GM19025 (cell line): ENCODE data around the gene DNAJB7.
"Not testable (repeated sequence)": the region's sequence is repeated elsewhere in the genome, so short reads cannot be mapped to it uniquely, and the experiment has no call there.

ENCODE experiments used
- ATAC-seq: cut with Tn5 transposase; IDR thresholded peaks from one replicate; pipeline ENCODE4 v1.9.1; 2021; ENCODE audit warnings: mild to moderate bottlenecking, low read depth, moderate library complexity; ENCODE audit not compliant: unreplicated experiment

Gene DNAJB7

DNA sequence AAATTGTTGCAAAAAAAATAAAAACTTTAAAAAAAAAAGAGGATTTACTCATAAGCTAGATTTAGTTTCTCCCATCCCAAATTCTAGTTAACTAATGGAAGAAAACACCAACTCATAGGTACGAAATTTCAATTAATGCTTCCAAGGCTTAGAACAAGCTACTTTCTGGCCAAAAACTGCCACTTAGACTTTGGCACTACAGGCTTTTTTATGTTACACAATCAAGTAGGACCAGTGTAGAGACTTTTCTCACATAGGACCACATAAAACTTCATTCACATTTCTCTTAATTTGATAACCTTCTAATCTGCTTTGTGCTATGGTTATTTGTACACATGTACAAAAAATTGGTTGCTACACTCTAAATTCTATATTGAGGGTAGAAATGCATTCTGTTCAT, 8.6 kb downstream of the DNAJB7 start:
- no peak for ATAC-seq

DNA sequence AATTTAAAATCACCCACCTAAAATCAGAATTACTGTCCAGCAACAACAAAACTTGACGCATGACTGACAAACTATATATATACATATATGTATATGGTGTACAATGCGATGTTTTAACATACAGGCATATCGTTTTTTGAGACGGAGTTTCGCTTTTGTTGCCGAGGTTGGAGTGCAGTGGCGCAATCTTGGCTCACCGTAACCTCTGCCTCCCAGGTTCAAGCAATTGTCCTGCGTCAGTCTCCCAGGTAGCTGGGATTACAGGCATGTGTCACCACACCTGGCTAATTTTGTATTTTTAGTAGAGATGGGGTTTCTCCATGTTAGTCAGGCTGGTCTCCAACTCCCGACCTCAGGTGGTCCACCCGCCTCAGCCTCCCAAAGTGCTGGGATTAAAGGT, 16.1 kb downstream of the DNAJB7 start:
- not testable (repeated sequence) for ATAC-seq

DNA sequence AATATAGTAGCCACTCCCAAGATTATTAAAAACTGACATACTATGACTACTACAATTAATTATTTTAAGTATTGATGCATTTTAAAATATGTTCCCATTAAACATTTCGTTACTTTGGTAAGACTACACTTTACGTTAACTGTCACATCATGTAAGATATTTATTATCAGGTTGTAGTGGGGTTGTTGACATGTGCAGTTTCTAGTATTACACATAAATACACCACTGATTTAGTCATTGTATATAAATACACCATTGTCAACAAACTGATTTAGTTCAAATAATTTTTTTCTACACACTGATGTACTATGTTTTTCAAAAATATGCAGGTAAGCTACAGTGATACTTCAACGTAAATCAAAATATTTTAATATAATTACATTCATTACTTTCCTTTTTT, 17.0 kb downstream of the DNAJB7 start:
- ATAC-seq, result no peak

DNA sequence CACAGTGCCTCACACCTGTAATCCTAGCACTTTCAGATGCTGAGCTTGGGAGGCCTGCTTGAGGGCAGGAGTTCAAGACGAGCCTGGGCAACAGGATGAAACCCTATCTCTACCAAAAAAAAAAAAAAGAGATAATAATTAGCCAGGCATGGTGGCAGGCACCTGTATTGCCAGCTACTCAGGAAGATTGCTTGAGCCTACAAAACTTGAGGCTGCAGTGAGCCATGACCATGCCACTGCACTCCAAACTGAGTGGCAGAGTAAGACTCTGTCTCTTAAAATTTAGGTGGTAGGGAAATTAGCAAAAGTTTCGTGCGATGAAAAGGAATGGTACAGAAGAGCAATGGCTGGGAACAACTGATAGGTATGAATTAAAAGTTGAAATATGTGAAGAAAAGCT, 23.4 kb downstream of the DNAJB7 start:
- no peak for ATAC-seq

DNA sequence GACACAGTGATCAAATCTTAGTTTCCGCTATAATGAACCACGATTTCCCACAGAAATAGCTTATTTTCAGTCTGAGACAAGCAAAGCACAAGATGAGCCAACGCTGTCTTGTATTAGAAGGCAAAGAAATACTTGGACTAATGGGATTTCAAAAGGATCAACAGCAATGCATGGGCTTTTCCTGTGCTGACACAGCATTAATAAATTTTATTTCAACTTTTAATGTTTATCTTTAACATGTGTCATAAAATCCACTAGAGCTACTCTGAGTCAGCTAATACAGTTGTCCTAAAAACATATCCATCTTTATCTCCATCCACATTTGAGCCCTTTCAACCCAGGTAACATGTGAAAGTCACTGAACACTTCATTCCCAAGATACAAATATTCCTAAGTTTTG, 27.3 kb downstream of the DNAJB7 start:
- no peak for ATAC-seq

DNA sequence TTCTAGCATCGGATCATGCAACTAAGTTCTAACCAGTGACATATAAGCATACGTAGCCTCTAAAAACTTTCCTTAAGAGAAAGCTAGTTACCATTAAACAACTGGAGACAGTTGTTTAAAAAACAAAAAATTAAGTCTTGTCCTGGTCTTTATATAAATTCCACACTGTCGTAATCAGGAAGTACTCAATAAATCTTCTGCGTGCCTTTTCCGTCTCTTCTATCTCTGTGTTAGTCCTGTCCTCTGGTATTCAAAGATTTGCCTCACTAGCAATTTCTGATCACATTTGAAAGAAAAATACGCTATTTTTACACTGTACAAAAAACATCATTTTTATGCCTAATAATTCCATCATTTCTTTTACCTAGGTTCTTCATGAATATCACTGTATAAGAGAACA, 32.8 kb downstream of the DNAJB7 start:
- no peak for ATAC-seq

DNA sequence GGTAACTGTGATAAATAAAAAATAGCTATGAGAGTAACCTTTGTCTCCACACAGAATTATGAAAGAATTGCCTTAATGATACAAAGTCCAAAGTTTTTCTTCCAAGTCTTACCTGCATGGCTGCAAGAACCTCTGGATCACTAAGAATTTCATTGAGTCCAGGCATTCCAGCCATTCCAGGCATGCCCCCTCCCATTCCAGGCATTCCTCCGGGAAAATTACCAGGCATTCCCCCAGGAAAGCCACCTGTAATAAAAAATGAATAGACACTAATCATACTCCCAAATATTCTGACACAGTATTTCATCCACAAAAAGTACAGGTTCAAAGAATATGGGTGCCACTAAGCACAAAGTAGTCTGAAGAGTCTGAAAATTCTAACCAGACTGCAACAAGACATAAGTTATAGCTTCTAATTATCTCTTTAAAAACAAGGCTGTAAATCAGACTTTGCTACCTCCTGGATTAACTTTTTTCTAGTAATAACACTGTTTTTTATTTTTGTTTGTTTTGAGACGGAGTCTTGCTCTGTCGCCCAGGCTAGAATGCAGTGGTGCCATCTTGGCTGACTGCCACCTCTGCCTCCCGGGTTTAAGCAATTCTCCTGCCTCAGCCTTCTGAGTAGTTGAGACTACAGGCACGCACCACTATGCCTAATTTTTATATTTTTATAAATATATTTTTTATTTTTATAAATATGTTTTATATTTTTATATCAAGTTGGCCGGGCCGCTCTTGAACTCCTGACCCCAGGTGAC, 34.8 kb downstream of the DNAJB7 start:
- ATAC-seq, result no peak

DNA sequence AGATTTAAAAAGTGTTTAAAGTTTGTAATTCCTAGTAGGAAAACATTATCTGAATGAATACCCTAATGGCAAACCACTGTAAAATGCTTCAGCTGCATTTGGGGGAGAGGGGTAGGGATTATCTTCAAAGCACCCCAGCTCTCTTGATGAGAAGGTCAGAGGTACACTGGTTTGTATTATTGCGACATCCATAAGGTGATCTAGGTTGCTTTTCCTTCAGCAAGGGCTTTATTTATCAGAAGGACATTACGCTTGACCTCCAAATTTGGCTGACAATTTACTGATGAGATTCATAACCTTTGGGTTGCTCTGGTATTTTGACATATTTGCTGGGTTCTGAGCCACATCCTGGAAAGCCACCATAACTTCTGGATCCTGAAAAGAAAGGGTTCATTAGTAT, 35.6 kb downstream of the DNAJB7 start:
- ATAC-seq, result not testable (repeated sequence)

DNA sequence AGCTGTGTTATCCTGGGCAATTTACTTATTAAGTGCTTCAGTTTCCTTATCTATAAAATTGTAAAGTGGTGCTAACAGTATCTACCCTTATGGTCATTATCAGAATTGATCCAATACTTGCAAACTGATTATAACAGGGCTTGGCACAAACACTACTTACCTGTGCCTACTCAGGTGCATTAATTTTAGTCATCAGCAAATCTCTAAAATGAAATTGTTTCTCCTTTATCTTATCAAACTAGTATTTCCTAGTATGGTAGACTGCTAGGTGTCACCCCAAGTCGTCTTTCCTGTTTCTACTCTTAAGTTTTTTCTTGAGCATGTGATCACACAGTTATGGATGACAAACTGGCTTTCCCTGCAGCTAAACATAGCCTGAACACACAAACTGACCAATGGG, 38.5 kb downstream of the DNAJB7 start:
- ATAC-seq, result no peak

DNA sequence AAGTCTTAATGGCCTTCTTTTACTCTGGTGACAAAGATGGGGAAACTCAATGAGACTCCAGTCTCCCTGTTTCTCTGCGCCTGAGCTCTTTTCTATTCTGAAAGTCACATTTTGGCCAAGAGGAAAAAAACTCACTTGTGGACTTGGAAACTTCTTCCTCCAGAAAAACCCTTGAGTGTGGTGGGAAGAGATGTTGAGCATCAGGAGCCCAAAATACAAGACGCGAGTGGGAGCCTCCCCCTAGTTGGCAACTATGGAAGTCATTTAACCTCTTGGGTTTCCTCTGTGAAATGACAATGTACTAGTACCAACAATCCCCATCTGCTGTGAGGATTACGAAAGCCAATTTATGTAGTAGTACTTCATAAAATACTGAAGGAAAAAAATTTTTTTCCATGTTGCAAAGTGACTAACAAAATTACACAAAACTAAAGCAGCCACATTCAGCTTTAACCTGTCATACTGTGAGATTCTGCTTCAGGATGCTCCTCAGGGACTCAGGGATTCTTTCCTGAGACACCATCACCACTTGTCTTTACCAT, 42.2 kb downstream of the DNAJB7 start:
- no peak for ATAC-seq

DNA sequence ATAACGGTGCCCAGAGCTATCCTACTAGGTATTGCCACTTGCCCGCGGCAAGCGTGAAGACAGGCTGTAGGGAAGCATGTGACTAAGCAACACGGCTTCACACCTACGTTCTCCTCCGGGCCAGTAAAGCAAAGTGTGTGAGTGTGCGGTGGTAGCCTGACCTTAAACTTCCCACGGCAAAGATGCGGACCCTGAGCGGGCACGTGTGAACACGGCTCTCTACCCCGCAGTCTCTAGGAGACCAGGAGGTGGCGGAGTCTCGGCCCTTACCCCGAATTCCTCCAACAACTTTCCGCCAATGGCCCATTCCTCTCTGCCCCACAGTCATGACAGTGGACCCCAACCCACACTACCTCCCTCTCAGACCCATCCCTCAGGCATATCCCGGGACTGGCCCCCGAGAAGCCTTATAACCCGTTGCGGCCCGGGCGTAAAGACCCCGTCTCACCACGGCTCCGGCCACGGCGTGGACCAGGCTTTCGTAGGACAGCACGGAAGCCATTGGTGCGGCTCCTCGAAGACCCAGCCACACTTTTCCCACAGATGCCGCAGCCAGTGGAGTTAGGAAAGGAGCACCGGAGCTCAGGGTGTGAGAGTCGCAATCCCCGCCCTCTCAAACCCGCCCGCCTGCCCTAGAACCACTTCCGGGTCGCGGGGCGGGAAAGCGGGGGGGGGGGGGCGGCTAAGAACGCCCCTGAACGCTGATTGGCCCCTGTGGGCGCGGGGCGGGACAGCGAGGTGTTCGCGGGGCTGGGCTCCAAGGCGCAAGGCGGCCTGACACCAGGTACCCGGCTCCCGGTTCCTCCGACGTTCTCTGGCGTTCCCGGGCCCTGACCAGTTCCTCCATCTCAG, 42.9 kb downstream of the DNAJB7 start, which contains the start of gene SLC25A17:
TSS of gene SLC25A17 (minus strand) at position 600 of the 852 bp plus-strand sequence. CDS start at position 502, 98 bp downstream.
- ATAC-seq, result peak; percentile 74

DNA sequence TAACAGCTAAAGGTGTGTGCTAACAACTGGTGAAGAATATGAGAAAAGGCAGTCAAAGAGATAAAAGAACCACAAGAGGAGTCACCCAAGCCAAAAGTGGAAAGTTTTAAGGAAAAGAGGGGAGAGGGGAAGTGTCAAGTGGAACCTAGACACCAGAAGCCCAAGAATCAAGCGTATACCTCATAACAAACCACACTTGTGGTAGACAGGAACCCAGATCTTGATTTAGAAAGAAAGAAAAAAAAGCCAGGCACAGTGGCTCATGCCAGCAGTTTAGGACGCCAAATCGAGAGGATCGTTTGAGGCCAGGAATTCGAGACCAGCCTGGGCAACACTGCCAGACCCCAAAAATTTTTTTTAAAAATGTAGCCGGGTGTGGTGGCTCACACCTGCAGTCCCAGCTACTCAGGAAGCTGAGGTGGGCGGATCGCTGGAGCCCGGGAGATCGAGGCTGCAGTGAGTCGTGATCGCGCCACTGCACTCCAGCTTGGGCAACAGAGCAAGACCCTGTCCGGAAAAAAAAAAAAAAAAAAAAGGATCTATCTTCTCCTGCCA, 43.6 kb downstream of the DNAJB7 start:
- no peak for ATAC-seq

DNA sequence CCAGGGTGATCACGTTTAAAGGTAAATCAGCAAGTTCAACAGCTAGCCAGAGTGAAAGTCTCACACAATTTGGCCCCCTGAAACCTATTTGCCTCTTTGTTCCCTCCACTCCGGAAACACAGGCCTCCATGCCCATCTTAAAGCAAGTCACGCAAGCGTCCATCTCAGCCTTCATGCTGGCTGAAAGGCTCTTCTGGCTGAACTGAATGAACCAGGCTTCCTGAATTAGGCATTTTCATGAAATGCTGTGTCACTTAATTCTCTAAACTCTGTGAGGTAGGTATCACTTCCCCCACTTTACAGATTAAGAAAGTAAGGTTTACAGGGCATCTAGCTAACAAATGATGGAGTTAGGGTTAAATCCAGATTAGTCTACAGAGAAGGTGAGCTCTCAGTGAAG, 44.2 kb downstream of the DNAJB7 start:
- ATAC-seq, result no peak

DNA sequence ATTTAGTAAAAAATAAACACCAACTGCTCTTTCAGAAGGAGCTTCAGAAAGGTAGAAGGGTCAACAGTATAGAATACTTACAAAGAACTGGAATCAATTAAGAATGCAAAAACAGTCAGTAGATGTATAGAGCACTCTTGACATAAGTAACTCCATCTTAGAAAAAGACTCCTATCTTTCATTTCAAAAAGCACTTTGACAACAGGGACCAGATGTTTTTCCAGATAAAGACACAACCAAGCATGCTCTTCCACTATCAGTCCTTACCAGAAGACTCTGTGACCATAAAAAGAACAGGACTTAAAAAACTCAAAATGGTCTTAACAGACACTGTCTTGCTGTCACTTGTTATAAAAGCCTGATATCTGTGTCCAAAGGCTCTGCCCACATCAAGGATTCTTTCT, 48.0 kb downstream of the DNAJB7 start:
- no peak for ATAC-seq
